K562 (cell line): Measurements from ENCODE around the gene PHACTR3. TPM values are rescaled to one million over a fixed set of nuclear protein-coding genes. Genes with fewer than 3 reads are reported as not detected.

Experiments
- ATAC-seq: fragments of 200-7000 bp; cut with Tn5 transposase; 3 replicates; pipeline ENCODE4 v1.9.1; 2020; ENCODE audit warnings: moderate library complexity
- BruUV-seq: library from RNA; stranded (reverse); fragments of 400-500 nt; replicated peaks from 2 replicates; lab custom pipeline; 2021; lab: Mats Ljungman, UMichigan
- CTCF ChIA-PET: fragments of 300-600 bp; formaldehyde crosslinking; extraction: SDS; loops from one replicate; lab custom pipeline; 2021; ENCODE audit warnings: low intra/inter-chr PET ratio; lab: Yijun Ruan, JAX
- POLR2A ChIA-PET: fragments of 300-600, 350-650 bp; sonication (Branson Sonifier 250); formaldehyde crosslinking; extraction: SDS; loops from one replicate; lab custom pipeline; 2021; ENCODE audit warnings: antibody characterized with exemption, inconsistent platforms; lab: Yijun Ruan, JAX
- DNase-seq, 4 experiments: peaks; one replicate each; pipeline versions ENCODE4 v3.0.0 to v3.0.0-alpha.2; 2011 to 2018; ENCODE audit warnings: low spot score in 3 of 4, mixed read lengths in 3 of 4; ENCODE audit errors: extremely low read depth in 1 of 4
- FAIRE-seq: peaks from 2 replicates; lab custom pipeline; 2011; peaks lifted over from hg19 to GRCh38; lab: Jason Lieb, UNC
- H2AFZ ChIP-seq: 2 replicates; pipeline ENCODE4 v1.6.0; 2011; ENCODE audit warnings: low read depth, low read length, control low read depth, inconsistent platforms
- H3K27ac ChIP-seq: fragments of 200-600 bp; 3 replicates; pipeline ENCODE4 v1.8.0; 2011; ENCODE audit warnings: low read depth, mild to moderate bottlenecking, control low read depth, inconsistent platforms, low read length, moderate library complexity, mixed read lengths; ENCODE audit errors: extremely low read depth
- H3K27me3 ChIP-seq, 2 experiments: fragments of 300-600 bp in 1 of 2; 2 replicates in 1 of 2; 3 replicates in 1 of 2; pipeline versions ENCODE4 v1.6.0 to v1.8.0; 2011; ENCODE audit warnings: inconsistent platforms in 2 of 2, low read length in 2 of 2, mild to moderate bottlenecking in 1 of 2, mixed read lengths in 1 of 2, moderate library complexity in 1 of 2; ENCODE audit not compliant: control insufficient read depth in 2 of 2, insufficient read depth in 2 of 2
- H3K36me3 ChIP-seq: fragments of 300-600 bp; 3 replicates; pipeline ENCODE4 v1.8.0; 2011; ENCODE audit warnings: mild to moderate bottlenecking, low read length, inconsistent platforms; ENCODE audit not compliant: control insufficient read depth, insufficient read depth
- H3K4me1 ChIP-seq, 2 experiments: fragments of 200-600 bp in 1 of 2; replicated peaks in 1 of 2; 2 replicates in 1 of 2; 3 replicates in 1 of 2; pipeline versions ENCODE4 v1.5.1 to v1.8.0; 2011; ENCODE audit warnings: inconsistent platforms in 2 of 2, low read length in 2 of 2, mild to moderate bottlenecking in 1 of 2, mixed read lengths in 1 of 2, moderate library complexity in 1 of 2; ENCODE audit not compliant: control insufficient read depth in 2 of 2, insufficient read depth in 2 of 2
- H3K4me2 ChIP-seq: 2 replicates; pipeline ENCODE4 v1.6.1; 2011; ENCODE audit warnings: low read length, control low read depth, inconsistent platforms, mixed read lengths; ENCODE audit not compliant: insufficient read depth
- H3K4me3 ChIP-seq: fragments of 200-600 bp; sonication (generic), shearing (Covaris generic); 2 replicates; pipeline ENCODE4 v1.5.1; 2016; ENCODE audit warnings: control low read depth, inconsistent platforms
- H3K79me2 ChIP-seq: fragments of 200-600 bp; 3 replicates; pipeline ENCODE4 v1.8.0; 2011; ENCODE audit warnings: low read length, inconsistent platforms; ENCODE audit not compliant: control insufficient read depth, insufficient read depth
- H3K9ac ChIP-seq, 2 experiments: 2 replicates each; pipeline versions ENCODE4 v1.6.0 to v1.6.1; 2011; ENCODE audit warnings: low read depth in 2 of 2, low read length in 2 of 2, control low read depth in 1 of 2, inconsistent platforms in 1 of 2, mild to moderate bottlenecking in 1 of 2, mixed read lengths in 1 of 2; ENCODE audit not compliant: insufficient read depth in 1 of 2
- H3K9me1 ChIP-seq: one replicate; pipeline ENCODE4 v1.6.0; 2011; ENCODE audit warnings: inconsistent platforms, mild to moderate bottlenecking, low read length, moderate library complexity; ENCODE audit not compliant: control insufficient read depth, insufficient read depth
- H3K9me3 ChIP-seq: replicated peaks from 2 replicates; pipeline ENCODE4 v1.5.1; 2011; ENCODE audit warnings: low read depth, low read length, inconsistent platforms; ENCODE audit not compliant: control insufficient read depth, insufficient read depth
- H4K20me1 ChIP-seq: replicated peaks from 2 replicates; pipeline ENCODE4 v1.6.1; 2011; ENCODE audit warnings: low read length, inconsistent platforms, mixed read lengths; ENCODE audit not compliant: control insufficient read depth, insufficient read depth
- ARID2 ChIP-seq: fragments of 450-650 bp; IDR thresholded peaks from 2 replicates; pipeline ENCODE4 v1.6.1; 2017; ENCODE audit warnings: antibody characterized with exemption, mild to moderate bottlenecking
- KLF13 ChIP-seq: fragments of 450-650 bp; IDR thresholded peaks from 2 replicates; pipeline ENCODE4 v1.6.1; 2016; ENCODE audit warnings: missing genetic modification characterization, low read depth, mild to moderate bottlenecking, missing compliant biosample characterization, moderate library complexity, borderline replicate concordance
- WGBS: fragments of 100-300 bp; shearing (Covaris generic); methylation state at CpG from one replicate; pipeline ENCODE4 v1.1.6; 2016; ENCODE audit warnings: low coverage, mixed read lengths; ENCODE audit not compliant: insufficient coverage; ENCODE audit errors: missing lambda C conversion rate; 5-methylcytosine and 5-hydroxymethylcytosine counted together
- in situ Hi-C: fragments of 300-500 bp; cut with MboI; formaldehyde crosslinking; loops from 4 replicates; pipeline ENCODE4 v1.15.0; 2018; ENCODE audit warnings: inconsistent platforms, mixed read lengths
- intact Hi-C: fragments of 100-400 bp; cut with micrococcal nuclease; formaldehyde crosslinking; loops from 2 replicates; pipeline ENCODE4 v1.14.2; 2022
- polyA plus RNA-seq, 8 experiments: library from polyadenylated mRNA; depleted of rRNA in 4 of 8; stranded (reverse) in 5 of 8; unstranded in 3 of 8; fragments of >200 nt; fragmentation: Nextera tagmentation in 2 of 8; fragmentation: Illumina TruSeq in 1 of 8; extraction: Ambion mirVana in 2 of 8; extraction: Trizol in 1 of 8; gene quantifications; 2 replicates each; pipeline versions ENCODE4 v1.2.1 to v1.2.3, GENCODE V29; 2011 to 2014; ENCODE audit warnings: inconsistent platforms in 1 of 8, missing spikeins in 1 of 8
- total RNA-seq, 7 experiments: library from RNA; depleted of rRNA in 6 of 7; stranded (reverse); fragments of >200 nt in 6 of 7; fragmentation: Illumina TruSeq in 2 of 7; extraction: Trizol in 2 of 7; gene quantifications; 2 replicates each; pipeline versions ENCODE4 v1.2.1 to v1.2.3, GENCODE V29; 2011 to 2021; ENCODE audit warnings: low replicate concordance in 1 of 7
- TF ChIP-seq, protein P1 (sequence below): conservative IDR thresholded peaks from 2 replicates; pipeline ENCODE4 v1.6.1; 2011; ENCODE audit warnings: low read depth, mild to moderate bottlenecking, low read length; ENCODE audit not compliant: control insufficient read depth
- TF ChIP-seq, protein P2 (sequence below): fragments of 250-450 bp; sonication (Bioruptor Pico); IDR thresholded peaks from 2 replicates; pipeline ENCODE4 v1.4.0; 2020
- TF ChIP-seq, protein P3 (sequence below): fragments of 250-450 bp; sonication (Bioruptor Pico); IDR thresholded peaks from 2 replicates; pipeline ENCODE4 v1.4.0; 2020; ENCODE audit warnings: mild to moderate bottlenecking, moderate library complexity, borderline replicate concordance

The PHACTR3 gene
- total and polyA plus RNA-seq, 9 of the 15 experiments (the other 6 are each of a cell fraction or from before 2014, with no cell fraction given) = not detected

DNA sequence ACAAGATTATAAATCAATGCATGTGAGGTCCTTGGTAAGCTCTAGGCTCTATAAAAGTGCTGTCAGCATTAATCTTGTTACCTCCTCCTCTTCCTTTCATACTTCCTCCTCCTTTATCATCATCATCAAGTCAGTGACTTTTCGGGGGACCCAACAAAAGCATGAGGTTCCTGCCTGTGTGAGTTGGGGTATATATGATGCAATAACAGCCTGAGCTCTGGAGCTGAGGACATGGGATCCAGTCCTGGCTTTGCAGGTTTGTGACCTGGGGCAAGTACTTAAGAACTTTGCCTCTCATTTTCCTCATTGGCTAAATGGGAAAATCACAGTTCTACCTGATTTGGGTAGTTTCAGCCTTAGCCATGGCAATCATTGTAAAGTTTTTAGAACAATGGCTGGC lies 7.1 kb upstream of the PHACTR3 start:
- ChIA-PET CTCF (interaction anchor here (3.0 kb wide), 1 partner anchor 154 kb away, joined by 27 read pairs; no protein-coding TSS in a partner anchor), POLR2A (interaction anchor here (1.1 kb wide), 1 partner anchor 8 kb away, joined by 4 read pairs; no protein-coding TSS in a partner anchor)
- Histone ChIP-seq H3K36me3 (no peaks in the 10 kb centered on the region), H3K9ac (no peak overlapping the region), H3K4me1 (no peaks in the 10 kb centered on the region), H3K4me2 (no peak overlapping the region), H3K9me3 (no peaks in the 10 kb centered on the region), H3K27ac (no peak overlapping the region), H3K27me3 (peaks cover 0 to 4% of the 10 kb centered on the region in 2 experiments; a peak in 1 of 5 replicates), H3K79me2 (no peaks in the 10 kb centered on the region), H3K4me3 (no peak overlapping the region), H4K20me1 (0 out of 2 replicates have a peak, but pooled peaks cover 6% of the 10 kb centered on the region), H2AFZ (no peak overlapping the region), H3K9me1 (no peaks in the 10 kb centered on the region)
- no peak for ATAC-seq
- intact Hi-C loops = no loop called here
- WGBS = 0% methylated on average over 1 of the region's 1 CpG
- BruUV-seq = no TSS peak
- DNase-seq = no peak
- in situ Hi-C loops = no loop called here
- no peak for FAIRE-seq
- TF ChIP-seq ARID2 (no peak), KLF13 (tag) (no peak)
- TF ChIP-seq, protein P1, sequence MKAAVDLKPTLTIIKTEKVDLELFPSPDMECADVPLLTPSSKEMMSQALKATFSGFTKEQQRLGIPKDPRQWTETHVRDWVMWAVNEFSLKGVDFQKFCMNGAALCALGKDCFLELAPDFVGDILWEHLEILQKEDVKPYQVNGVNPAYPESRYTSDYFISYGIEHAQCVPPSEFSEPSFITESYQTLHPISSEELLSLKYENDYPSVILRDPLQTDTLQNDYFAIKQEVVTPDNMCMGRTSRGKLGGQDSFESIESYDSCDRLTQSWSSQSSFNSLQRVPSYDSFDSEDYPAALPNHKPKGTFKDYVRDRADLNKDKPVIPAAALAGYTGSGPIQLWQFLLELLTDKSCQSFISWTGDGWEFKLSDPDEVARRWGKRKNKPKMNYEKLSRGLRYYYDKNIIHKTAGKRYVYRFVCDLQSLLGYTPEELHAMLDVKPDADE = no peak
- TF ChIP-seq, protein P2, sequence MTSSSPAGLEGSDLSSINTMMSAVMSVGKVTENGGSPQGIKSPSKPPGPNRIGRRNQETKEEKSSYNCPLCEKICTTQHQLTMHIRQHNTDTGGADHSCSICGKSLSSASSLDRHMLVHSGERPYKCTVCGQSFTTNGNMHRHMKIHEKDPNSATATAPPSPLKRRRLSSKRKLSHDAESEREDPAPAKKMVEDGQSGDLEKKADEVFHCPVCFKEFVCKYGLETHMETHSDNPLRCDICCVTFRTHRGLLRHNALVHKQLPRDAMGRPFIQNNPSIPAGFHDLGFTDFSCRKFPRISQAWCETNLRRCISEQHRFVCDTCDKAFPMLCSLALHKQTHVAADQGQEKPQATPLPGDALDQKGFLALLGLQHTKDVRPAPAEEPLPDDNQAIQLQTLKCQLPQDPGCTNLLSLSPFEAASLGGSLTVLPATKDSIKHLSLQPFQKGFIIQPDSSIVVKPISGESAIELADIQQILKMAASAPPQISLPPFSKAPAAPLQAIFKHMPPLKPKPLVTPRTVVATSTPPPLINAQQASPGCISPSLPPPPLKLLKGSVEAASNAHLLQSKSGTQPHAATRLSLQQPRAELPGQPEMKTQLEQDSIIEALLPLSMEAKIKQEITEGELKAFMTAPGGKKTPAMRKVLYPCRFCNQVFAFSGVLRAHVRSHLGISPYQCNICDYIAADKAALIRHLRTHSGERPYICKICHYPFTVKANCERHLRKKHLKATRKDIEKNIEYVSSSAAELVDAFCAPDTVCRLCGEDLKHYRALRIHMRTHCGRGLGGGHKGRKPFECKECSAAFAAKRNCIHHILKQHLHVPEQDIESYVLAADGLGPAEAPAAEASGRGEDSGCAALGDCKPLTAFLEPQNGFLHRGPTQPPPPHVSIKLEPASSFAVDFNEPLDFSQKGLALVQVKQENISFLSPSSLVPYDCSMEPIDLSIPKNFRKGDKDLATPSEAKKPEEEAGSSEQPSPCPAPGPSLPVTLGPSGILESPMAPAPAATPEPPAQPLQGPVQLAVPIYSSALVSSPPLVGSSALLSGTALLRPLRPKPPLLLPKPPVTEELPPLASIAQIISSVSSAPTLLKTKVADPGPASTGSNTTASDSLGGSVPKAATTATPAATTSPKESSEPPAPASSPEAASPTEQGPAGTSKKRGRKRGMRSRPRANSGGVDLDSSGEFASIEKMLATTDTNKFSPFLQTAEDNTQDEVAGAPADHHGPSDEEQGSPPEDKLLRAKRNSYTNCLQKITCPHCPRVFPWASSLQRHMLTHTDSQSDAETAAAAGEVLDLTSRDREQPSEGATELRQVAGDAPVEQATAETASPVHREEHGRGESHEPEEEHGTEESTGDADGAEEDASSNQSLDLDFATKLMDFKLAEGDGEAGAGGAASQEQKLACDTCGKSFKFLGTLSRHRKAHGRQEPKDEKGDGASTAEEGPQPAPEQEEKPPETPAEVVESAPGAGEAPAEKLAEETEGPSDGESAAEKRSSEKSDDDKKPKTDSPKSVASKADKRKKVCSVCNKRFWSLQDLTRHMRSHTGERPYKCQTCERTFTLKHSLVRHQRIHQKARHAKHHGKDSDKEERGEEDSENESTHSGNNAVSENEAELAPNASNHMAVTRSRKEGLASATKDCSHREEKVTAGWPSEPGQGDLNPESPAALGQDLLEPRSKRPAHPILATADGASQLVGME (CRISPR knock-in tag) = no peak
- TF ChIP-seq, protein P3, sequence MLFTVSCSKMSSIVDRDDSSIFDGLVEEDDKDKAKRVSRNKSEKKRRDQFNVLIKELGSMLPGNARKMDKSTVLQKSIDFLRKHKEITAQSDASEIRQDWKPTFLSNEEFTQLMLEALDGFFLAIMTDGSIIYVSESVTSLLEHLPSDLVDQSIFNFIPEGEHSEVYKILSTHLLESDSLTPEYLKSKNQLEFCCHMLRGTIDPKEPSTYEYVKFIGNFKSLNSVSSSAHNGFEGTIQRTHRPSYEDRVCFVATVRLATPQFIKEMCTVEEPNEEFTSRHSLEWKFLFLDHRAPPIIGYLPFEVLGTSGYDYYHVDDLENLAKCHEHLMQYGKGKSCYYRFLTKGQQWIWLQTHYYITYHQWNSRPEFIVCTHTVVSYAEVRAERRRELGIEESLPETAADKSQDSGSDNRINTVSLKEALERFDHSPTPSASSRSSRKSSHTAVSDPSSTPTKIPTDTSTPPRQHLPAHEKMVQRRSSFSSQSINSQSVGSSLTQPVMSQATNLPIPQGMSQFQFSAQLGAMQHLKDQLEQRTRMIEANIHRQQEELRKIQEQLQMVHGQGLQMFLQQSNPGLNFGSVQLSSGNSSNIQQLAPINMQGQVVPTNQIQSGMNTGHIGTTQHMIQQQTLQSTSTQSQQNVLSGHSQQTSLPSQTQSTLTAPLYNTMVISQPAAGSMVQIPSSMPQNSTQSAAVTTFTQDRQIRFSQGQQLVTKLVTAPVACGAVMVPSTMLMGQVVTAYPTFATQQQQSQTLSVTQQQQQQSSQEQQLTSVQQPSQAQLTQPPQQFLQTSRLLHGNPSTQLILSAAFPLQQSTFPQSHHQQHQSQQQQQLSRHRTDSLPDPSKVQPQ = no peak
